Measurements from ENCODE around the gene ANKRD34A.

- no peak for TF ChIP-seq POLR2A (IDR thresholded peaks at IDR 0.05)
- TF ChIP-seq, protein P1, sequence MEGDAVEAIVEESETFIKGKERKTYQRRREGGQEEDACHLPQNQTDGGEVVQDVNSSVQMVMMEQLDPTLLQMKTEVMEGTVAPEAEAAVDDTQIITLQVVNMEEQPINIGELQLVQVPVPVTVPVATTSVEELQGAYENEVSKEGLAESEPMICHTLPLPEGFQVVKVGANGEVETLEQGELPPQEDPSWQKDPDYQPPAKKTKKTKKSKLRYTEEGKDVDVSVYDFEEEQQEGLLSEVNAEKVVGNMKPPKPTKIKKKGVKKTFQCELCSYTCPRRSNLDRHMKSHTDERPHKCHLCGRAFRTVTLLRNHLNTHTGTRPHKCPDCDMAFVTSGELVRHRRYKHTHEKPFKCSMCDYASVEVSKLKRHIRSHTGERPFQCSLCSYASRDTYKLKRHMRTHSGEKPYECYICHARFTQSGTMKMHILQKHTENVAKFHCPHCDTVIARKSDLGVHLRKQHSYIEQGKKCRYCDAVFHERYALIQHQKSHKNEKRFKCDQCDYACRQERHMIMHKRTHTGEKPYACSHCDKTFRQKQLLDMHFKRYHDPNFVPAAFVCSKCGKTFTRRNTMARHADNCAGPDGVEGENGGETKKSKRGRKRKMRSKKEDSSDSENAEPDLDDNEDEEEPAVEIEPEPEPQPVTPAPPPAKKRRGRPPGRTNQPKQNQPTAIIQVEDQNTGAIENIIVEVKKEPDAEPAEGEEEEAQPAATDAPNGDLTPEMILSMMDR (IDR thresholded peaks at IDR 0.05): no peak
These were observed 933 bp downstream of the ANKRD34A start for GRCh38 chr1:145963265-145964019.

All from vagina (tissue), 2 donors.